OCI-LY7 (cell line): ENCODE results near the gene NF1. TPM values are rescaled to one million over a fixed set of nuclear protein-coding genes. Genes with fewer than 3 reads are reported as not detected.

Experiments used
- BruUV-seq: library from RNA; stranded (reverse); fragments of 400-500 nt; replicated peaks from 2 replicates; lab custom pipeline; 2021; lab: Mats Ljungman, UMichigan
- CTCF ChIA-PET: fragments of 300-600 bp; sonication (Branson Sonifier 250); formaldehyde crosslinking; loops from one replicate; lab custom pipeline; 2022; ENCODE audit warnings: antibody characterized with exemption; ENCODE audit not compliant: unreplicated experiment; lab: Charles Lee
- POLR2A ChIA-PET: fragments of 300-600 bp; sonication (Branson Sonifier 250); formaldehyde crosslinking; loops from one replicate; lab custom pipeline; 2022; ENCODE audit warnings: antibody characterized with exemption; lab: Charles Lee
- DNase-seq: peaks from one replicate; pipeline ENCODE4 v3.0.0-alpha.2; 2015; ENCODE audit warnings: low spot score
- H2AFZ ChIP-seq: fragments of 200-600 bp; sonication (generic), shearing (Covaris generic); 2 replicates; pipeline ENCODE4 v1.6.1; 2014; ENCODE audit warnings: mild to moderate bottlenecking, antibody characterized with exemption, low read length, moderate library complexity
- H3K27ac ChIP-seq: fragments of 200-600 bp; sonication (generic); 2 replicates; pipeline ENCODE4 v1.5.1; 2014; ENCODE audit warnings: mixed run types, low read depth, mild to moderate bottlenecking, moderate library complexity, low read length, inconsistent platforms; ENCODE audit not compliant: poor library complexity, severe bottlenecking
- H3K36me3 ChIP-seq: fragments of 200-600 bp; sonication (generic); 2 replicates; pipeline ENCODE4 v1.6.1; 2014; ENCODE audit warnings: mild to moderate bottlenecking, antibody characterized with exemption, low read length, moderate library complexity, mixed read lengths; ENCODE audit not compliant: insufficient read depth
- H3K4me1 ChIP-seq: fragments of 200-600 bp; sonication (generic); 2 replicates; pipeline ENCODE4 v1.5.1; 2014; ENCODE audit warnings: mild to moderate bottlenecking, low read length; ENCODE audit not compliant: insufficient read depth, poor library complexity, severe bottlenecking
- H3K4me2 ChIP-seq: fragments of 200-600 bp; sonication (generic); 2 replicates; pipeline ENCODE4 v1.6.1; 2014; ENCODE audit warnings: mild to moderate bottlenecking, low read length
- H3K4me3 ChIP-seq: fragments of 200-600 bp; sonication (generic); 2 replicates; pipeline ENCODE4 v1.5.1; 2014; ENCODE audit warnings: mild to moderate bottlenecking, low read depth, low read length; ENCODE audit not compliant: poor library complexity, severe bottlenecking
- H3K79me2 ChIP-seq: fragments of 200-600 bp; sonication (generic); 2 replicates; pipeline ENCODE4 v1.6.1; 2016; ENCODE audit warnings: low read depth, mild to moderate bottlenecking, low read length, moderate library complexity, mixed read lengths; ENCODE audit not compliant: insufficient read depth
- H3K9me2 ChIP-seq: fragments of 200-600 bp; sonication (generic); 2 replicates; pipeline ENCODE4 v1.6.1; 2016; ENCODE audit warnings: mild to moderate bottlenecking, low read length, mixed read lengths; ENCODE audit not compliant: insufficient read depth
- H3K9me3 ChIP-seq: fragments of 200-600 bp; sonication (generic); 2 replicates; pipeline ENCODE4 v1.6.1; 2014; ENCODE audit warnings: mild to moderate bottlenecking, mixed run types, low read length, mixed read lengths
- H4K20me1 ChIP-seq: fragments of 200-600 bp; sonication (generic); 2 replicates; pipeline ENCODE4 v1.6.1; 2014; ENCODE audit warnings: mild to moderate bottlenecking, antibody characterized with exemption, low read length, moderate library complexity, mixed read lengths; ENCODE audit not compliant: insufficient read depth
- CTCF ChIP-seq: fragments of 200-600 bp; sonication (generic); conservative IDR thresholded peaks from 2 replicates; pipeline ENCODE4 v1.5.1; 2014; ENCODE audit warnings: mild to moderate bottlenecking, antibody characterized with exemption, low read length, moderate library complexity, mixed read lengths
- EZH2phosphoT487 ChIP-seq: fragments of 200-600 bp; sonication (generic); IDR thresholded peaks from 2 replicates; pipeline ENCODE4 v1.6.1; 2018; ENCODE audit warnings: low read depth, borderline replicate concordance, mild to moderate bottlenecking, mixed run types, antibody characterized with exemption, low read length, moderate library complexity, mixed read lengths
- intact Hi-C: fragments of 100-400 bp; cut with micrococcal nuclease; formaldehyde crosslinking; loops from one replicate; pipeline ENCODE4 v1.10.0; 2022; ENCODE audit not compliant: unreplicated experiment
- total RNA-seq, 2 experiments: library from RNA; depleted of rRNA in 1 of 2; stranded (reverse); fragments of >200 nt in 1 of 2; shearing (Covaris generic) in 1 of 2; gene quantifications; 2 replicates each; pipeline ENCODE4 v1.2.3, GENCODE V29; 2014 to 2022

The NF1 gene
- total RNA-seq, 2 experiments from 2014 or later = 38.7 to 64.8 TPM

- no TSS peak for BruUV-seq
- H3K4me2 ChIP-seq = no peak overlapping the region
- TF ChIP-seq EZH2phosphoT487 = no peak
- no peaks in the 10 kb centered on the region for H4K20me1 ChIP-seq
- no peak for DNase-seq
- ChIA-PET CTCF (no interaction called here), POLR2A (no interaction called here)
- no peaks in the 10 kb centered on the region for H3K36me3 ChIP-seq
- H3K79me2 ChIP-seq = no peaks in the 10 kb centered on the region
- no peaks in the 10 kb centered on the region for H3K9me3 ChIP-seq
- no peak overlapping the region for H3K27ac ChIP-seq
- no peaks in the 10 kb centered on the region for H3K4me1 ChIP-seq
- intact Hi-C loops = loop anchor here (5.0 kb wide), 1 partner anchor 50 kb away; no protein-coding TSS in a partner anchor
- no peak overlapping the region for H3K4me3 ChIP-seq
- no peaks in the 10 kb centered on the region for H3K9me2 ChIP-seq
- no peak overlapping the region for H2AFZ ChIP-seq
Measured at GRCh38 chr17:31387438-31387837, 292.7 kb downstream of the NF1 start.

GRCh38 chr17:31388351-31388750 lies 293.6 kb downstream of the NF1 start:
- ChIA-PET POLR2A (no interaction called here), CTCF (no interaction called here)
- Histone ChIP-seq H3K4me2 (no peak overlapping the region), H3K4me3 (no peak overlapping the region), H4K20me1 (no peaks in the 10 kb centered on the region), H3K36me3 (no peaks in the 10 kb centered on the region), H3K27ac (no peak overlapping the region), H2AFZ (no peak overlapping the region), H3K79me2 (no peaks in the 10 kb centered on the region), H3K4me1 (no peaks in the 10 kb centered on the region), H3K9me2 (no peaks in the 10 kb centered on the region), H3K9me3 (no peaks in the 10 kb centered on the region)
- TF ChIP-seq EZH2phosphoT487 (no peak), CTCF (no peak)
- BruUV-seq = no TSS peak
- intact Hi-C loops = loop anchor here (5.0 kb wide), 1 partner anchor 49 kb away; no protein-coding TSS in a partner anchor
- DNase-seq = no peak

GRCh38 chr17:31388770-31389656 lies 294.2 kb downstream of the NF1 start:
- no peak overlapping the region for H3K4me3 ChIP-seq
- ChIA-PET CTCF (no interaction called here), POLR2A (no interaction called here)
- intact Hi-C loops = loop anchor here (1.0 to 5.0 kb wide), 2 partner anchors 48 to 136 kb away; no protein-coding TSS in a partner anchor
- no peak overlapping the region for H2AFZ ChIP-seq
- H4K20me1 ChIP-seq = no peaks in the 10 kb centered on the region
- no peak overlapping the region for H3K4me2 ChIP-seq
- no peaks in the 10 kb centered on the region for H3K79me2 ChIP-seq
- BruUV-seq = no TSS peak
- H3K27ac ChIP-seq = no peak overlapping the region
- no peaks in the 10 kb centered on the region for H3K36me3 ChIP-seq
- H3K4me1 ChIP-seq = no peaks in the 10 kb centered on the region
- no peaks in the 10 kb centered on the region for H3K9me2 ChIP-seq
- peak; percentile 85 for TF ChIP-seq CTCF
- TF ChIP-seq EZH2phosphoT487 = no peak
- no peaks in the 10 kb centered on the region for H3K9me3 ChIP-seq
- DNase-seq = peak; percentile 48
